Activated effector memory CD4-positive, alpha-beta T cell treated with Interleukin-2 at 50 U/mL for 16 hours (primary cell): ENCODE results near the gene DHRS13.
A peak's percentile ranks its signal among the peaks of the same experiment; 100 is the strongest.
"Not testable (repeated sequence)": the region's sequence is repeated elsewhere in the genome, so short reads cannot be mapped to it uniquely, and the experiment has no call there.

Experiments used
- DNase-seq: peaks from one replicate; pipeline ENCODE4 v3.0.0-alpha.2; 2020

Gene DHRS13

DNA sequence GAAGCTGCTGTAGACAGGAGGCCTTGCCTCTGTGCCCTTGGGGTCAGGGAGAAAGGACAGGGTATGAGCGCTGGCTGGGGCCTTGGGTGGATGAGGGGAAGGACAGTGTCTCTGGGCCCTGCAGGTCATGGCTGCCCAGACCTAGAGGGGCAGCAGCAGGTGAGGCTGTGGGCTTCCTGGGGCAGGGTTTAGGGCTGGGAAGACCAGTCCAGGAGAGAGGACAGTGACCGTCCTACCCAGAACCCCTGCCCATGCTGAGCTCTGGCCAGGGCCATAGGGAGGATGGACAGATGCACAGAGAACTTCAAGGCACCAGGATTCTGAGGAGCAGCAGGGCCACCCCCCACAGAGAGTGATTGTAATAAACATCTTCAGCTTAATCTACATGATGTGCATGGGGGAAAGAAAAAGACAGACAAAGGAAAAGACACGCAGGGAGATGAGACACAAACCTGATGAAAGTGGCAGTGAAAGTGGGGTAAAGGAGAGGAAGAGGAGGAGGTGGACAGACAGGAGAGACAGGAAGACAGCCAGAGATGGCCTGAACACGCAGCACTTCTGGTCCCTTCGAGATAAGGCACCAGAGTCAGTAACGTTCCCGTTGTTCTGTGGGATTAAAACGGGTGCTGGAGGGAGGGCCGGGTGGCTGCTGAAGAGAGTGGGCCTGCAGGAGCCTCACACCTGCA, 22.9 kb downstream of the DHRS13 start:
- DNase-seq = no peak

DNA sequence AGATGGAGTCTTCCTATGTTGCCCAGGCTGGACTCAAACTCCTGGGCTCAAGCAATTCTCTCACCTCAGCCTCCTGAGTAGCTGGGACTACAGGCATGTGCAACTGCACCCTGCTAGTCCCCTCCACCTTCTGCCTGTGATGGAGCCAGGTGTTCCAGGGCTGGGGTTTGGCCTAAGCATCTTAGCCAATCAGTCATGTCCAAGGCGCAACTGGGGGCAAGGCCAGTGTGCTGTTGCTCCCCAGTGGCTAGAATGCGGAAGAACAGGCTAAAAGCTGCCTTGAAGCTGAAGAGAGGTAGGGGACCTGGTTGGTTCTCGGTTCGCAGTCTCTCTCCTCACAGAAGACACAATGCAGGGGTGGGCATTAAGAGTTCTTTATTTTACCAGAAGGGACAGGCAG, 23.9 kb downstream of the DHRS13 start:
- DNase-seq = no peak

DNA sequence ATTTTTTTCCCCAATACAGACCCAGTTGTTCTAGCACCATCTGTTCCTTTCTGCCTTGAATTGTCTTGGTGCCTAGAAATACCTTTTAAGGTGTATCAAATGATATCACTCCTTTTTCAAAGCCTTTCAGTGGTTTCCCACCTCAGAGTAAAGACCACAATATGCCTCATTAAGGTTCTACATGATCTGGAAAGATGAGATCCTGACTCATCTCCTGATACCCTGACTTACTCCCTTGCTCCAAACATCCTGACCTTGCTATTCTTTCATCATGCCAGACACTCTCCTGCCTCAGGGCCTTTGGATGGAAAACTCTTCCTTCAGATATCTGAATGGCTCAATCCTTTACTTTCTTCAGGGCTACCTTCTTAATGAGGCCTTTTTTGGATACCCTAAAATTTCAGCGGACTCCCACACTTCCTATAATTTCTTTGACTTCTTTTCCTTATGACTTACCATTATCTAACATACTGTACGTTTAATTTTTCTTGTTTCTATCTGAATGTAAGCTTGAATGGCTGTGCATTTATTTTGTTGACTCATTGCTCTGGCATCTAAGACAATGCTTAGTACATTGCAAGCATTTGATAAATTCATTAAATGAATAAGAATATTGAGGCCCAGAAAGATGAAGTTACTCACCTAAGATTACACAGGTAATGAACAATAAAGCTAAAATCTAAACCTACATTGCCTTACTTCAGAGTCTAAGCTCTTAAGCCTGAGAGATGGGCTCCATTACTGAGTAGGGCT, 24.5 kb downstream of the DHRS13 start:
- DNase-seq = no peak

DNA sequence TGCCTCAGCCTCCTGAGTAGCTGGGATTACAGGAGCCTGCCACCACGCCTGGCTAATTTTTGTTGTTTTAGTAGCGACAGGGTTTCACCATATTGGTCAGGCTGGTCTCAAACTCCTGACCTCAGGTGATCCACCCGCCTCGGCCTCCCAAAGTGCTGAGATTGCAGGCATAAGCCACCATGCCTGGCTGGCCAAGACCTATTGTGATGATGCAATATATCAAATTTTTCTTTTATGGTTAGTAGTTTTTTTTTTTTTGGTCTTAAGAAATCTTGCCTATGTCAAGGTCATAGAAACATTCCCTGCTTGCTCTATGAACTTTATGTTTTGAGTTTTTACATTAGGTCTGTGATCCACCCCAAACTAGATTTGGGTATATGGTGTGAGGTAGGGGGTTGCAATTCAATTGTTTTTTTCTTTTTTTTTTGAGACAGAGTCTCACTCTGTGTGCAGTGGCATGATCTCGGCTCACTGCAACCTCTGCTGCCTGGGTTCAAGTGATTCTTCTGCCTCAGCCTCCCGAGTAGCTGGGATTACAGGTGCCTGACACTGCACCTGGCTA, 25.6 kb downstream of the DHRS13 start:
- not testable (repeated sequence) for DNase-seq

DNA sequence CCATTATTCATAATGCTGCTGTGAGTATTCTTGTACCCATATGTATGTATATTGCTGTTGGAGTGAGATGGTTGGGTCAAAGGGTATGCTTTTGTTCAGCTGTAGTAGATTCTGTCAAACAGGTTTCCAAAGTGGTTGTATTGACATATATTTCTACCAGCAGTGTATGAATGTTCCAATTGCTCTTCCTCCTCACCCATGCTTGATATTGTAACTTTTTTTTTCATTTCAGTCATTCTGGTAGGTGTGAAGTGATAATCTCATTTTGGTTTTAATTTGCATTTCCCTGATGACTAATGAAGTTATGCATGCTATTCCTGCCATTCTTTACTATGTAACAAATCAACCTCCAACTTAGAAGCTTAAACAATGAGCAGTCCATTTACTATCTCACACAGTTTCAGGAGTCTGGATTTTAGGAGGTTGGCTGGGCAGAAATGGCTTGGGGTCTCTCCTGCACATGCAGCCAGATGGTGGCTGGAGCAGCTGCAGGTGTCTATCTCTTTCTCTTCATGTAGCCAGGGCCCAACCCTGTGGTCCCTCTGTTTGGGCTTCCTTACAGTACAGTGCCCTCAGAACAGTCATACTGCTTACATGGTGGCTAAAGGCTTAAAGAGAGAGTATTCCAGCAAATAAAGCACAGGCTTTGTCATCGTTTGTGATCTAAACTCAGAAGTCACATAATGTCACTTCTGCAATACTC, 26.9 kb downstream of the DHRS13 start:
- DNase-seq = no peak

DNA sequence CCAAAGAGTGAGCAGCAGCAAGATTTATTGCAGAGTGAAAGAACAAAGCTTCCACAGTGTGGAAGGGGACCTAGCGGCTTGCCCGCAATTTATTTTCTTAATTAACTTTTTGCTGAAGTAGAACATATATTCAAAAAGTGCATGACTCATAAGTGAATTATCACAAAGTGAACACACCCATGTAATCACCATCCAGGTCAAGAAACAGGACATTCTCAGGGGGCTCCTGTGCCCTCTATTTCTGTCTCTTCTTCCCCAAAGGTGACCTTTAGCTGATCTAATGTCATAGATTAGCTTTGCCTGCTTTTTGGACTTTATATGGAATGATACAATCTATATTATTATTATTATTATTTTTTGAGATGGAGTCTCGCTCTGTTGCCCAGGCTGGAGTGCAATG, 28.1 kb downstream of the DHRS13 start:
- no peak for DNase-seq

DNA sequence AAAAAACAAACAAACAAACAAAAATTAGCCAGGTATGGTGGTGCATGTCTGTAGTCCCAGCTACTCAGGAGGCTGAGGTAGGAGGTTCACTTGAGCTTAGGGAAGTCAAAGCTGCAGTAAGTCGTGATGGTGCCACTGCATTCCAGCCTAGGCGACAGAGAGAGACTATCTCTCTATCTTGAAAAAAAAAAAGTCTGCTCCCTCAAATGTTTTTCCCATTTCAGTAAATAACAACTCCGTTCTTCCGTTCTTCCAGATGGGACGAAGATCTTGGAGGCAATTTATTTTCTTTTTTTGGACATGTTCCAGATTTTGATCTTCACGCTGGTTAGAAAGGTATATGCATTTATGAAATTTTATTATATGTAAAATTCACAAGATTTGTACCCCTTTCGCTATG, 29.0 kb downstream of the DHRS13 start:
- DNase-seq = no peak

DNA sequence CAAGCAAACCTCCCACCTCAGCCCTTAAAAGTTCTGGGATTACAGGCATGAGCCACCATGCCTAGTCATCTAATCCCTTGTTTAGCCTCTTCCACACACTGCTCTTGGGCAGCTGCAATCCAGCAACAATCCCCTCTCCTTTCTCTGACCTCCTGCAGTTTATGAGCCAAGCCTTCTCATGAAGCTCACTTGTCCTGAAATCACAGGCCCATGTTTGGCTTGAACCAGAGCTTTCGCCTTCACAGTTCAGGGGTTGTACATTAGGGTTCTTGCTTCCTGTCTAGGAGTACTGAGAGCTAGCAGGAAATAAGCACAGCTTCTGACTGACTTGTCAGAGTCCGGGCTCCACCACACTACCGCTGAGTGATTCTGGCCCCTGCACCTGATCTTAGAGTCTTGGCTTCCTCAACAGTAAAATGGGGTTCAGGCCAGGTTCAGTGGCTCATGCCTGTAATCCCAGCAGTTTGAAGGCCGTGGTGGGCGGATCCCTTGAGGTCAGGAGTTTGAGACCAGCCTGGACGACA, 31.8 kb downstream of the DHRS13 start:
- peak; percentile 18 for DNase-seq

DNA sequence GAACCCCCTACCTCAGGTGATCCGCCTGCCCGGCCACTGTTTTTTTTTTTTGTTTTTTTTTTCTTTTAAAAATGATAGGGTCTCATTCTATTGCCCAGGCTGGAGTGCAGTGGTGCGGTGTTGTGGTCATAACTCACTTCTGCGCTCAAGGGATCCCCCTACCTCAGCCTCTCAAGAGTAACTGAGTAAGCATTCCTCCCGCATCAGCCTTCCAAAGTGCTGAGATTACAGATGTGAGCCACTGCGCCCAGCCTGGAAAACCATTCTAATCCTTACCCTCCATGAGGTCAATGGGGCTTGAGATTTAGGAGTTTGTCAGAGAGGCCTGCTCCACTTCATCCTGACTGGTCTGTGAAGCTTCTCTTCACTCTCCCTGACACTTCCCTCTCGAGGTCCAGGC, 35.6 kb downstream of the DHRS13 start:
- no peak for DNase-seq

DNA sequence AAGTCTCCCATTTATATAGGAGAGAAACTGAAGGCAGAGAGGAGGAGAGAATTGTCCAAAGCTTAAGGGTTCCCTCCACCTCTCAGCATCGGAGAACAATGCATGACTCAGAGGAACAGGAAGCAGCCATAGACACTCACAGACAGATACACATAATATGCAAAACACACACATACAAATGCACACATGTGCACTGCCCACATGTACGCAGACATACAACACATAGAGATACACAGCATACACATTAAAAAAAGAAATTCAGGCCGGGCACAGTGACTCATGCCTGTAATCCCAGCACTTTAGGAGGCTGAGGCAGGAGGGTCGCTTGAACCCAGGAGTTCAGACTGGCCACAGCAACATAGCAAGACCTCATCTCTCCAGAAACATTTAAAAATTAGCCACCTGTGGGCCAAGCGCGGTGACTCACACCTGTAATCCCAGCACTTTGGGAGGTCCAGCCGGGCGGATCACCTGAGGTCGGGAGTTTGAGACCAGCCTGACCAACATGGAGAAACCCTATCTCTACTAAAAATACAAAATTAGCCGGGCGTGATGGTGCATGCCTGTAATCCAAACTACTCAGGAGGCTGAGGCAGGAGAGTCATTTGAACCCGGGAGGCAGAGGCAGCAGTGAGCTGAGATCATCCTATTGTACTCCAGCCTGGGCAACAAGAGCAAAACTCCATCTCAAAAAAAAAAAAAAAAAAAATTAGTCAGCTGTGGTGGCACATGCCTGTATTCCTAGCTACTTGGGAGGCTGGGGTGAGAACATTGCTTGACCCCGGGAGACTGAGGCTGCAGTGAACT, 36.7 kb downstream of the DHRS13 start:
- no peak for DNase-seq

DNA sequence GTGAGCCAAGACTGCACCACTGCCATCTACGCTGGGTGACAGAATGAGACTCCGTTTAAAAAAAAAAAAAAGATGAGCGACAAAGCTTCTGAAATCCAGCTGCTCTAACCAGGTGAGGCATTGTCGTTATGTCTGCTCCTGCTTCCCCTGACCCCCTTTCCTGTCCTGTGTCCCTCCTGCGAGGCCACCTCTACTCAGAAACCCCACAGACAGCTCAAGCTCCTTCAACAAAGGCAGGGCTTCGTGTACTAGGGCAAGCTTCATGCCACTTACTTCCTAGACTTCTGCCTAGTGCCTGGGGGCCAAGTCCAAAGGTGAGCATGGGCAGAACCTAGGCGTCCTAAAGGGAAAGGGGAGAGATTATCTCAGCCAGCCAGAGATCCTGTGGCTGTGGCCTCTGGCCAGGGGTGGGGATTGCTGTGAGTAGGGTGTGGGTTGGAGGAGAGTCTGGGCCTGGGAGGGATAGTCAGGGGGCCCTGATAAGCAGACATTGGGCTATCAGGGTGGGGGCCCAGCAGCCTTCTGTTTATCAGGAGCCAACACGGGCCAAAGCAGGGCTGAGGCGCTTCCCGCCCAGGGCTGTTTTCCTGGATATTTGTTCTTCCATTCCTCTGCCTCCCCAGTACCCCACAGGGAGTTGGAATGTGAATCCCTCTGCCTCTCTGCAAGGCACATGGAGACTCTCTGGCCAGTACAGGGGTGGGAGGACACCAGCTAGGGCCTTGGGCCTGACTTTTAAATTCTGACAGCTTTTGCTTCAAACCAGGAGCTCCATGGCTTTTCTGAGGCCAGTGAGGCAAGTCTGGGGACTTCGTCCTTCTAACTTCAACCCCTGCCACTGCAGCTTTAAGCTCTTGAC, 37.7 kb downstream of the DHRS13 start:
- DNase-seq = no peak

DNA sequence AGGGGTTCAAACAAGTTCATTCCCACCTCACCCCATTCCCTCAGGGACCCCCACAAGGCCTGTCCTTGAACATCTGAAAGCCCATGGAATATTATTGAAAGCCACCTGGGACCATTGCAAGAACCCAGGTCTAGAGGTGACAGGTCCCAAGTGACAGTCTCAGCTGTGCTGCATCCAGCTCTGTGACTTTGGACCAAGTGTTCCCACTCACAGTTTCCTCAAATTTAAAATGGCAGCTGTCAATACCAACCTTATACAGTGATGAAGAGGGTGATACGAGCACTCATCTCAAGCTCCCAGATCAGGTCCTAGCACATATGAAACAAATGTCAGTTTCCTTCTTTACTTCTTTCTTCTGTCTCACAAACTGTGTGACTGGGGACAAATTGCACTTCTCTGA, 38.9 kb downstream of the DHRS13 start:
- no peak for DNase-seq

DNA sequence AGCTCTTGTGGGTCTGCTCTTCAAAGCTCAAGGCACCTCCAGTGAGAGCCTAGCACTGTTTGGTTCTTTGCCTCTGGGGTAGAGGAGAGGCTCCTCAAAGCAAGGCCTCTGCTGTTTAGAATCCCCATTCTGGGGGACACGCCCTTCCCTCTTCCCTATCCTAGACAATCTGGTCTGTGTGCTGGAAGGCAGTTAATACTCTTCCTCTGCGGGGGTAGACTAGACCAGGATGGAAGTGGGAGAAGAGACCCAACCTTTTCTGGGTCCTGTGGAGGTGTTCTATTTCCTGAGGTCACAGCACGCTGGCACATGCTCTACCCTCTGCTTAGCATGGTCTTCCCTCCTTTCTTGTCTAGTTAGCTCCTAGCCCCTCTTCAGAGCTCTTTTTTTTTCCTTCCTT, 40.3 kb downstream of the DHRS13 start:
- no peak for DNase-seq

DNA sequence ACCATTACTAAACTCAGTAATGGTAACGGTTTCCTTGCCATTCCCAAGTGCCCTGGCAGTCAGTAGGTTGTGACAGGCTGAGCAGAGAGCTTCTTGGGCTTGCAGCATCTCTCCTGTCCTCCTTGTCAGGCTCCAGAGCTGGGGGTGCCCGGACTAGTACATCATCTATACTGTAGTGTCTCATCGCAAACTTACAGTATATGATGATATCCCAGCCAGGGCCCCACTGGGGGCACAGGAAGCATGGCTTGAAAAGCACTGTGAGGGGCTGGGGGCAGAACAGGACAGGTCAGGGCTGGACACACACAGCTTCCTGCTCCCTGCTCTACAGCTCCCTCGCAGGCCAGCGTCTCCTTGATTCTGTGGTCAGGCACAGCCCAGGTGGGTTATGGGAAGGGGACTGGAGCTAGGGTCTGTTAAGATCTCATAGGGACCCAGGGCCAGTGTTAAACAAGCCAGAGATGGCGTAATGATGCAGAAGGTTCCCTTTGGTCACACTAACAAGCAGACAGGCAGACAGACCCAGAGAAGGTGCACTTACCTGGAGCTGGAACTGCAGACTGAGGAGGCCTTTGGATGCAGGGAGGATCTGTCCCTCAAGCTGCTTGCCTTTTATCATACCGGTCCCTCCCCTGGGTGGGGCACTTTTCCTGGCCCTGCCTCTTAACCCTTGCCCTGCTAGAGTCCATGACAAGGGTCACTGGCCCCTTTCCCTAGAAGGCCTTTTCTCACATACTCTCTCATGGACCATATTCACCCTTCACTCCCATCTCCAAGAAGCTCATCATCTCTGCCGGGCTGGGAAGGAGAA, 41.3 kb downstream of the DHRS13 start:
- DNase-seq = no peak

DNA sequence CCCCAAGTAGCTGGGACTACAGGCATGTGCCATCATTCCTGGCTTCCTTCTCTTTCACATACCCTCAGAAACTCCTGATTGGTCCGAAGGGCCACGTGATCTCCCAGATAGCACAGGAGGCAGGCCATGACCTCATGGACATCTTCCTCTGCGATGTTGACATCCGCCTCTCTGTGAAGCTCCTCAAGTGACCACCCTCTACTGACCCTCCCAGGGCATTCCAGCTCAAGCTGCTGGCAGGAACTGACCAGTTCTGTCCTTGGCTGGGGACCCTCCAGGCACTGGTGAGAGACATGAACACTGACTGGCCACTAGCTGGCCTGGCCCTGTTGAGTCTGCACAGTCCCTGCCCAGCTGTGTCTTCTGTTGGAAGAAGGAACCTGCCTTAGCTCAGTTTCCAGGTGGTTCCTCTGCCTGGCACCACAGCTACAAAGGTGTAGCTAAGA, 42.5 kb downstream of the DHRS13 start:
- DNase-seq = no peak

DNA sequence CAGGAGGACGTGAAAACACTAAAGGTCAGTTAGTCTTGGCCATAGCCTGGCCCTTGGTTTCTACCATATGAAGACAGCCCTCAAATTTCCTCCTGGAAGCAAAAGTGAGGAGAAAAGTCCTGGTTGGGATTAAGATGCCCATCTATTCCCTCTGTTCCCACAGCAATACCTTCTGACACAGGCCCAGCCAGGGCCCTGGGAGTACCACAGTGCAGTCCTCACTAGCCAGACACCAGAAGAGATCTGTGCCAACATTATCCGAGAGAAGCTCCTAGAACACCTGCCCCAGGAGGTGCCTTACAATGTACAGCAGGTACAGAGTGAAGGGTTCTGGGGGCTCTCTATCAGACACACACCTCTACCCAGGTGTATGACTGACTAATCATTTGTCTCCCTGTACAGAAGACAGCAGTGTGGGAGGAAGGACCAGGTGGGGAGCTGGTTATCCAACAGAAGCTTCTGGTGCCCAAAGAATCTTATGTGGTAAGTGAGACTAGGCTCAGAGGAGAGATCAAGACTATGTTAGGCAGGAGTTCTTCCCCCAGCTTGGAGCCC, 44.0 kb downstream of the DHRS13 start:
- DNase-seq = no peak

DNA sequence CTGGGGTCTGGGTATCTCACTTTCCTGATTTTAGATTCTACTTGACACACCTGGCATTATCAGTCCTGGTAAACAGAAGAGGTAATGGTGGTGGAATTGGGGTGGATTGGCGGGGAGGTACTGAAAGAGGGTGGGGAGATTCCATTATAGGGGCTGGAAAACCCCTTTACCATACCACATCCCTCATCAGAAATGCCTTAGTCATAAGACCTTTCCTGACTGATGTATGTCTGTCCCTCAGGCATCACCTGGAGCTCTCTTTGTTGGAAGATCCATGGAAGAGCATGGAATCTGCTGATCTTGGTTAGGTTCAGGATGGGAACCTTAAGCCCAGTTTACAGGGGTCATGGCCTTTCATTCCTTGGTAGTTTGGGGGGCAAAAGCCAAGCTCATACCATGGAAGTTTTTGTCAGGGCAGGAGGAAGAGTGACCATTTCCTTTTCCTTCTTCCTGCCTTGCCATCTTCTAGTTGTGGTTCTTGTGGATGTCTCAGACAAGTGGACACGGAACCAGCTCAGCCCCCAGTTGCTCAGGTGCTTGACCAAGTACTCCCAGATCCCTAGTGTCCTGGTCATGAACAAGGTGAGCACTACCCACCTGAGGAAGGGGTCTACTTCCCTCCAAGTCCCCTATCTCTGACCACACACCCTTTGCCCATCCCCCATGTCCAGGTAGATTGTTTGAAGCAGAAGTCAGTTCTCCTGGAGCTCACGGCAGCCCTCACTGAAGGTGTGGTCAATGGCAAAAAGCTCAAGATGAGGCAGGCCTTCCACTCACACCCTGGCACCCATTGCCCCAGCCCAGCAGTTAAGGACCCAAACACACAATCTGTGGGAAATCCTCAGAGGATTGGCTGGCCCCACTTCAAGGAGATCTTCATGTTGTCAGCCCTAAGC, 44.7 kb downstream of the DHRS13 start:
- no peak for DNase-seq

DNA sequence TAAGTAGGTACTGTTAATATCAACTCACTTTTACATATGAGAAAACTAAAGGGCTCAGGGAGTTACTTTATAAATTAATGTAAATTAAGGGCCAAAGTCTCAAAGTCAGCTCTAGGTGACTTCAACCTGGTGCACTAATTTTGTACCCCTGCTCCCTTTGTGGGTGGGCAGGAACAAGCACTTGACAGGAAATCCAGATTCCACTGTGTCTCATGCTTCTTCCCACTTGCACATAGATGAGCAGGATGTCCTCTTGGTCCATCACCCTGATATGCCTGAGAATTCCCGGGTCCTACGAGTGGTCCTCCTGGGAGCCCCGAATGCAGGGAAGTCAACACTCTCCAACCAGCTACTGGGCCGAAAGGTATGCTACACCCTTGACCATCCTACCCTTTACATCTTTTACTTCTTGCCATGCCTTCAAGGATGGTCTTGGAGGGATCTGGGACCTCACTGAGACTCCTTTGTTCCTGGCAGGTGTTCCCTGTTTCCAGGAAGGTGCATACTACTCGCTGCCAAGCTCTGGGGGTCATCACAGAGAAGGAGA, 46.8 kb downstream of the DHRS13 start:
- DNase-seq = no peak

DNA sequence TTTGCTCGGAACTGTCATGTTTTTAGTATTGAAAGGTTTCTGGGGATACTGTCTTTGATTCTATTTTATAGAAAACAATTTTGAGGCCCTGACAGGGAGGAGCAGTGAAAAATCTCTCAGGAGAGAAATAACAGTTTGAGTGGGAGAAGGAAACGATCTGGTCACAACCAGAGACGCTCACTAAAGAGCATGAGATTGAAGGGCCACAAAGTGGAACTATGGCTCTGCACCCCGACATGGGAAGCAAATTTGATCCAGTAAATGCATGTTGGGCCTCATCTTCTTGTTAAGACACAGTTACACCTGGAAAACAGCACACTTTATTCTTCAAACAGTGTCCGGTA, 47.6 kb downstream of the DHRS13 start:
- DNase-seq = no peak
